OCI-LY3 (cell line): ENCODE data around the gene FAP.

Experiments used
- H2AFZ ChIP-seq: fragments of 200-600, 300-600 bp; shearing (Covaris generic); 2 replicates; pipeline ENCODE4 v1.6.0; 2014; ENCODE audit warnings: antibody characterized with exemption, low read depth, low read length
- H3K27ac ChIP-seq: fragments of 200-600, 300-600 bp; sonication (generic); 2 replicates; pipeline ENCODE4 v1.5.1; 2014; ENCODE audit warnings: mild to moderate bottlenecking, low read length, moderate library complexity, mixed read lengths
- H3K27me3 ChIP-seq: fragments of 200-600, 300-600 bp; sonication (generic); 2 replicates; pipeline ENCODE4 v1.6.1; 2014; ENCODE audit warnings: low read depth, low read length, mixed read lengths
- H3K36me3 ChIP-seq: fragments of 200-600, 300-600 bp; sonication (generic); replicated peaks from 2 replicates; pipeline ENCODE3; 2014; ENCODE audit warnings: low read depth, low read length, mixed read lengths
- H3K4me1 ChIP-seq: fragments of 300-600, 200-600 bp; sonication (generic); 2 replicates; pipeline ENCODE4 v1.6.1; 2014; ENCODE audit warnings: low read length, mixed read lengths
- H3K4me2 ChIP-seq: fragments of 200-600, 300-600 bp; sonication (generic); 2 replicates; pipeline ENCODE4 v1.6.1; 2014; ENCODE audit warnings: low read length, mixed read lengths
- H3K4me3 ChIP-seq: fragments of 300-600, 200-600 bp; sonication (generic); 2 replicates; pipeline ENCODE4 v1.5.1; 2014; ENCODE audit warnings: antibody characterized with exemption, mild to moderate bottlenecking, low read length, moderate library complexity
- H3K79me2 ChIP-seq: fragments of 300-600, 200-600 bp; shearing (Covaris generic); 2 replicates; pipeline ENCODE4 v1.6.1; 2014; ENCODE audit warnings: mild to moderate bottlenecking, low read length, mixed read lengths
- H3K9ac ChIP-seq: fragments of 300-600, 200-600 bp; shearing (Covaris generic); 2 replicates; pipeline ENCODE4 v1.6.0; 2014; ENCODE audit warnings: mild to moderate bottlenecking, low read length, moderate library complexity
- H3K9me3 ChIP-seq: fragments of 200-600, 300-600 bp; shearing (Covaris generic); 2 replicates; pipeline ENCODE4 v1.6.1; 2014; ENCODE audit warnings: low read length, mixed read lengths; ENCODE audit not compliant: insufficient read depth
- H4K20me1 ChIP-seq: fragments of 200-600, 300-600 bp; sonication (generic); 2 replicates; pipeline ENCODE4 v1.6.1; 2016; ENCODE audit warnings: low read length, mixed read lengths; ENCODE audit not compliant: insufficient read depth
- EZH2phosphoT487 ChIP-seq: fragments of 200-600 bp; shearing (Covaris generic); IDR thresholded peaks from 2 replicates; pipeline ENCODE4 v1.6.1; 2018; ENCODE audit warnings: antibody characterized with exemption, mixed run types, low read depth
- TF ChIP-seq, protein P1 (sequence below): fragments of 200-600, 300-600 bp; sonication (generic); IDR thresholded peaks from 2 replicates; pipeline ENCODE4 v1.5.1; 2014; ENCODE audit warnings: antibody characterized with exemption, low read length, low read depth

Gene FAP

DNA sequence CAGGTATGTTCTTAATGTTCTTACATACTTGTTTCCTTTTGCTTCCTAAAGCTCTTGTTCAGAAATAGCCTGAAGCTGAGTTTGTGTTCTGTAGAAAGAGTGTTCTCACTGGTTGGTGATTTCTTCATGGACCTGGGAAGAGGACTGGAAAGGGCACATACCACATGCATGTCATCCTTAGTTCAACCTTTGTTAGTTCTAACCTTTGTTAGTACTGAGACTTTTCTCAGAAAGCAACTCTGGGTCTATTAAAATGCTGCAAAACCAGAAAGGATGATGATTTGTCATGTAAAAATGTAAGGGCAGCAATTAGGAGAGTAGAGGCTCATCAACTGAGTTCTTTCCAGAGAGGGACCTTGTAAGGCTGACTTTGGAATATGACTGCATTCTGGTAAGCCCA, 2.5 kb upstream of the FAP start:
- Histone ChIP-seq H3K9ac (no peak overlapping the region), H3K4me2 (no peak overlapping the region), H3K79me2 (no peaks in the 10 kb centered on the region), H2AFZ (no peak overlapping the region), H3K4me1 (peaks cover 3% of the 10 kb centered on the region; the same call in 1 of the 2 replicates), H3K27me3 (no peaks in the 10 kb centered on the region), H3K9me3 (no peaks in the 10 kb centered on the region), H3K27ac (no peak overlapping the region), H3K36me3 (no peaks in the 10 kb centered on the region), H3K4me3 (no peak overlapping the region), H4K20me1 (no peaks in the 10 kb centered on the region)
- no peak for TF ChIP-seq EZH2phosphoT487
- TF ChIP-seq, protein P1, sequence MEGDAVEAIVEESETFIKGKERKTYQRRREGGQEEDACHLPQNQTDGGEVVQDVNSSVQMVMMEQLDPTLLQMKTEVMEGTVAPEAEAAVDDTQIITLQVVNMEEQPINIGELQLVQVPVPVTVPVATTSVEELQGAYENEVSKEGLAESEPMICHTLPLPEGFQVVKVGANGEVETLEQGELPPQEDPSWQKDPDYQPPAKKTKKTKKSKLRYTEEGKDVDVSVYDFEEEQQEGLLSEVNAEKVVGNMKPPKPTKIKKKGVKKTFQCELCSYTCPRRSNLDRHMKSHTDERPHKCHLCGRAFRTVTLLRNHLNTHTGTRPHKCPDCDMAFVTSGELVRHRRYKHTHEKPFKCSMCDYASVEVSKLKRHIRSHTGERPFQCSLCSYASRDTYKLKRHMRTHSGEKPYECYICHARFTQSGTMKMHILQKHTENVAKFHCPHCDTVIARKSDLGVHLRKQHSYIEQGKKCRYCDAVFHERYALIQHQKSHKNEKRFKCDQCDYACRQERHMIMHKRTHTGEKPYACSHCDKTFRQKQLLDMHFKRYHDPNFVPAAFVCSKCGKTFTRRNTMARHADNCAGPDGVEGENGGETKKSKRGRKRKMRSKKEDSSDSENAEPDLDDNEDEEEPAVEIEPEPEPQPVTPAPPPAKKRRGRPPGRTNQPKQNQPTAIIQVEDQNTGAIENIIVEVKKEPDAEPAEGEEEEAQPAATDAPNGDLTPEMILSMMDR: no peak

DNA sequence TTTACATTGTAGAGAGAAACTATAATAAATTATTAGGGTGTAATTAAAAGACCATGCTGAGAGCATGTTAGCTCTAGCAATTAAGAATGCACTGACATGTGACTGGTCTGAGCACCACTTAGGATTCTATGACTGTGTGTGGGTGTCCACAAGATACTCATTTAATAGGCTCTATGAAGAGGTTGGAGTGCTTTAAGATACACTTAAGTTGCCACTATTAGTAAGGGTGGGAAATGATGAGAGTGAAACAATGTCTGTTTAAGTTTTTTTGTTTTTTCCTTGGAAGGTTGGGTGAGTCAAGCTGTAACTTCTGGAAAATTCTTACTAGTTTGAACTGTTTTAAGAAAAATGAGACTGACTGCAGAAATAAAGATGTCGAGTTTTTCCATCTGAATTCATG, 1.8 kb upstream of the FAP start:
- no peak overlapping the region for H2AFZ ChIP-seq
- no peak overlapping the region for H3K9ac ChIP-seq
- no peaks in the 10 kb centered on the region for H3K36me3 ChIP-seq
- H3K9me3 ChIP-seq: no peaks in the 10 kb centered on the region
- no peak overlapping the region for H3K4me3 ChIP-seq
- TF ChIP-seq EZH2phosphoT487: no peak
- TF ChIP-seq, protein P1: no peak
- H3K79me2 ChIP-seq: no peaks in the 10 kb centered on the region
- no peaks in the 10 kb centered on the region for H4K20me1 ChIP-seq
- no peak overlapping the region for H3K27ac ChIP-seq
- H3K4me1 ChIP-seq: peaks cover 3% of the 10 kb centered on the region; the same call in 1 of the 2 replicates
- H3K4me2 ChIP-seq: no peak overlapping the region
- H3K27me3 ChIP-seq: no peaks in the 10 kb centered on the region

- no peak overlapping the region for H3K4me2 ChIP-seq
Observed at GRCh38 chr2:162244541-162245031, 1.3 kb upstream of the FAP start.

GRCh38 chr2:162243715-162244114, 470 bp upstream of the FAP start:
- Histone ChIP-seq H4K20me1 (no peaks in the 10 kb centered on the region), H3K4me1 (no peaks in the 10 kb centered on the region), H3K9me3 (no peaks in the 10 kb centered on the region), H3K36me3 (no peaks in the 10 kb centered on the region), H3K9ac (no peak overlapping the region), H3K27me3 (no peaks in the 10 kb centered on the region), H3K4me2 (no peak overlapping the region), H3K27ac (no peak overlapping the region), H2AFZ (no peak overlapping the region), H3K79me2 (no peaks in the 10 kb centered on the region), H3K4me3 (no peak overlapping the region)
- no peak for TF ChIP-seq EZH2phosphoT487
- TF ChIP-seq, protein P1: no peak

More at GRCh38 chr2:162244541-162245031, 1.3 kb upstream of the FAP start:
- peaks cover 3% of the 10 kb centered on the region; the same call in 1 of the 2 replicates for H3K4me1 ChIP-seq
- TF ChIP-seq, protein P1: no peak
- no peak for TF ChIP-seq EZH2phosphoT487
- H3K4me3 ChIP-seq: no peak overlapping the region
- no peaks in the 10 kb centered on the region for H4K20me1 ChIP-seq
- H3K9me3 ChIP-seq: no peaks in the 10 kb centered on the region
- H3K36me3 ChIP-seq: no peaks in the 10 kb centered on the region
- no peak overlapping the region for H2AFZ ChIP-seq
- H3K27ac ChIP-seq: no peak overlapping the region
- H3K79me2 ChIP-seq: no peaks in the 10 kb centered on the region
- H3K27me3 ChIP-seq: no peaks in the 10 kb centered on the region
- no peak overlapping the region for H3K9ac ChIP-seq
